Measurements from ENCODE around the gene KYAT1.

- TF ChIP-seq CTCF (IDR thresholded peaks at IDR 0.05; ENCODE audit: borderline replicate concordance, extremely low read depth, low read length, poor library complexity, severe bottlenecking) (no peak), EZH2 (IDR thresholded peaks at IDR 0.05; ENCODE audit: borderline replicate concordance, low read depth, low read length, severe bottlenecking) (no peak)
Measured at GRCh38 chr9:128788445-128788844, 93.3 kb downstream of the KYAT1 start.

All from DND-41 (cell line).